B cell (primary cell): Measurements from ENCODE around the gene UBAC2.

ENCODE experiments used
- EZH2 ChIP-seq: IDR thresholded peaks from 2 replicates; pipeline ENCODE4 v1.6.1; 2012; ENCODE audit warnings: borderline replicate concordance, low read depth, mild to moderate bottlenecking, moderate library complexity, low read length; ENCODE audit not compliant: insufficient read depth, poor library complexity, severe bottlenecking
- TF ChIP-seq, protein P1 (sequence below): fragments of 200-600 bp; IDR thresholded peaks from one replicate; pipeline ENCODE4 v1.8.0; 2022; ENCODE audit warnings: antibody characterized with exemption, mild to moderate bottlenecking

DNA sequence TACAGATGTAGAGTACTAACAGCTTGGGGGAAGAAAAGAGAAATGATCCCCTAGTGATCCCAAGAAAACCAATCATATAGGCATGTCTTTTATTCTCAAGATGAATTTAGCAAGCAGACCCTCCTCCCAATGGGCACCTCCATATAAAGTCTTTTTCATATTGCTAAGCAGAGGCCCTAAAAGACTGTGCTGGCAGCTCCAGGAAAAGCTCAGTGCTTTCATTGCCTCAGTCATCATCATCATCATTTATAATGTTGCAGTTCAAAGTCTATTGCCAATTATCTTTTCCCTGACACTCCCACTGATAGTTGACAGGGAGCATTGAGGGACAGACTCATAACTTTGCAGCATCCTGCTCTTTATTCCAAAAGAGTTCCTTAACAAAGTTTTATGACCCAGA is 93.5 kb downstream of the UBAC2 start:
- TF ChIP-seq EZH2, result no peak
- TF ChIP-seq, protein P1, sequence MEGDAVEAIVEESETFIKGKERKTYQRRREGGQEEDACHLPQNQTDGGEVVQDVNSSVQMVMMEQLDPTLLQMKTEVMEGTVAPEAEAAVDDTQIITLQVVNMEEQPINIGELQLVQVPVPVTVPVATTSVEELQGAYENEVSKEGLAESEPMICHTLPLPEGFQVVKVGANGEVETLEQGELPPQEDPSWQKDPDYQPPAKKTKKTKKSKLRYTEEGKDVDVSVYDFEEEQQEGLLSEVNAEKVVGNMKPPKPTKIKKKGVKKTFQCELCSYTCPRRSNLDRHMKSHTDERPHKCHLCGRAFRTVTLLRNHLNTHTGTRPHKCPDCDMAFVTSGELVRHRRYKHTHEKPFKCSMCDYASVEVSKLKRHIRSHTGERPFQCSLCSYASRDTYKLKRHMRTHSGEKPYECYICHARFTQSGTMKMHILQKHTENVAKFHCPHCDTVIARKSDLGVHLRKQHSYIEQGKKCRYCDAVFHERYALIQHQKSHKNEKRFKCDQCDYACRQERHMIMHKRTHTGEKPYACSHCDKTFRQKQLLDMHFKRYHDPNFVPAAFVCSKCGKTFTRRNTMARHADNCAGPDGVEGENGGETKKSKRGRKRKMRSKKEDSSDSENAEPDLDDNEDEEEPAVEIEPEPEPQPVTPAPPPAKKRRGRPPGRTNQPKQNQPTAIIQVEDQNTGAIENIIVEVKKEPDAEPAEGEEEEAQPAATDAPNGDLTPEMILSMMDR, result no peak
